ENCODE data around the gene NOL9. TPM values are rescaled to one million over a fixed set of nuclear protein-coding genes. Genes with fewer than 3 reads are reported as not detected.

Gene NOL9
- total and polyA plus RNA-seq, 10 of the 15 experiments (the other 5 are each of a cell fraction or from before 2014, with no cell fraction given), result 3.9 to 35.9 (median 23.0) TPM

GRCh38 chr1:6580593-6581409 is 26.5 kb upstream of the NOL9 start:
- Histone ChIP-seq H3K9me3 (replicated peaks; ENCODE audit: control insufficient read depth, insufficient read depth, low read length) (no peaks in the 10 kb centered on the region), H3K4me2 (ENCODE audit: control insufficient read depth, insufficient read depth) (peak overlapping the region; percentile 70), H2AFZ (ENCODE audit: control insufficient read depth, low read depth, low read length) (peak overlapping the region; percentile 70; the same call in 1 of the 2 replicates), H3K4me3 (peak overlapping the region; percentile 89), H3K4me1 (ENCODE audit: control insufficient read depth, insufficient read depth, low read length) (peaks cover 13% of the 10 kb centered on the region), H3K79me2 (ENCODE audit: control insufficient read depth, insufficient read depth, low read length) (peaks cover 21% of the 10 kb centered on the region), H3K27ac (ENCODE audit: control insufficient read depth, insufficient read depth) (peak overlapping the region; percentile 68), H3K27me3 (replicated peaks in 1 of 2; ENCODE audit: control insufficient read depth in 2 of 2, insufficient read depth in 2 of 2, low read length in 1 of 2) (no peaks in the 10 kb centered on the region), H3K9ac (ENCODE audit: control insufficient read depth, insufficient read depth, low read length) (peak overlapping the region; percentile 85), H3K36me3 (ENCODE audit: control insufficient read depth in 2 of 2, insufficient read depth in 2 of 2, low read length in 1 of 2) (no peaks in the 10 kb centered on the region), H4K20me1 (ENCODE audit: control insufficient read depth, insufficient read depth) (no peaks in the 10 kb centered on the region)
- BruUV-seq (replicated peaks), result no TSS peak
- in situ Hi-C loops (cut with MboI) (no loop called here), intact Hi-C loops (cut with micrococcal nuclease; ENCODE audit: unreplicated experiment) (no loop called here)
- WGBS (ENCODE audit: insufficient coverage, insufficient replicate concordance, low lambda C conversion rate, missing lambda C conversion rate), result 27% methylated on average over 19 of the region's 19 CpGs
- POLR2A ChIA-PET, result interaction anchor here (0.5 to 3.9 kb wide), 4 partner anchors 18 to 35 kb away, joined by 4 to 22 read pairs (median 7); partner anchors contain the start of gene KLHL21
- TF ChIP-seq MEF2B (IDR thresholded peaks at IDR 0.05; ENCODE audit: partially characterized antibody, poor library complexity, severe bottlenecking) (peak; percentile 21), SRF (IDR thresholded peaks at IDR 0.05; ENCODE audit: low read depth in 2 of 2, low read length in 2 of 2) (no peak)
- TF ChIP-seq, protein P1, sequence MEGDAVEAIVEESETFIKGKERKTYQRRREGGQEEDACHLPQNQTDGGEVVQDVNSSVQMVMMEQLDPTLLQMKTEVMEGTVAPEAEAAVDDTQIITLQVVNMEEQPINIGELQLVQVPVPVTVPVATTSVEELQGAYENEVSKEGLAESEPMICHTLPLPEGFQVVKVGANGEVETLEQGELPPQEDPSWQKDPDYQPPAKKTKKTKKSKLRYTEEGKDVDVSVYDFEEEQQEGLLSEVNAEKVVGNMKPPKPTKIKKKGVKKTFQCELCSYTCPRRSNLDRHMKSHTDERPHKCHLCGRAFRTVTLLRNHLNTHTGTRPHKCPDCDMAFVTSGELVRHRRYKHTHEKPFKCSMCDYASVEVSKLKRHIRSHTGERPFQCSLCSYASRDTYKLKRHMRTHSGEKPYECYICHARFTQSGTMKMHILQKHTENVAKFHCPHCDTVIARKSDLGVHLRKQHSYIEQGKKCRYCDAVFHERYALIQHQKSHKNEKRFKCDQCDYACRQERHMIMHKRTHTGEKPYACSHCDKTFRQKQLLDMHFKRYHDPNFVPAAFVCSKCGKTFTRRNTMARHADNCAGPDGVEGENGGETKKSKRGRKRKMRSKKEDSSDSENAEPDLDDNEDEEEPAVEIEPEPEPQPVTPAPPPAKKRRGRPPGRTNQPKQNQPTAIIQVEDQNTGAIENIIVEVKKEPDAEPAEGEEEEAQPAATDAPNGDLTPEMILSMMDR (IDR thresholded peaks at IDR 0.05 in 2 of 3, conservative IDR thresholded peaks at IDR 0.05 in 1 of 3; ENCODE audit: control insufficient read depth in 2 of 3, extremely low read depth in 1 of 3, insufficient read depth in 1 of 3, low read depth in 3 of 3, low read length in 3 of 3), result peak in 2 of 3 experiments; percentile 3 to 8; a peak in 1 of 6 replicates
- SMC1A ChIA-PET (ENCODE audit: uncharacterized antibody, unreplicated experiment), result interaction anchor here (1.1 to 2.9 kb wide), 8 partner anchors 9 to 90 kb away, joined by 3 to 16 read pairs (median 4); partner anchors contain the start of gene THAP3
- FAIRE-seq (no peak), ATAC-seq (peak; percentile 3; the same call in 2 of the 3 replicates), DNase-seq (ENCODE audit: low read depth, low spot score) (no peak)
- RAD21 ChIA-PET (ENCODE audit: unreplicated experiment), result interaction anchor here (2.4 to 4.7 kb wide), 2 partner anchors 20 to 26 kb away, joined by 11 to 38 read pairs; partner anchors contain the start of genes KLHL21, NOL9 and TAS1R1
- CTCF ChIA-PET, result interaction anchor here (0.6 to 4.4 kb wide), 6 partner anchors 19 to 91 kb away, joined by 3 to 29 read pairs (median 4); partner anchors contain the start of genes NOL9, TAS1R1 and THAP3
